ENCODE results near the gene P2RX2. TPM values are rescaled to one million over a fixed set of nuclear protein-coding genes. Genes with fewer than 3 reads are reported as not detected.
"Not testable (repeated sequence)": the region's sequence is repeated elsewhere in the genome, so short reads cannot be mapped to it uniquely, and the experiment has no call there.

P2RX2 gene
- total RNA-seq, 1 donor from 2014 or later, result not detected

DNA sequence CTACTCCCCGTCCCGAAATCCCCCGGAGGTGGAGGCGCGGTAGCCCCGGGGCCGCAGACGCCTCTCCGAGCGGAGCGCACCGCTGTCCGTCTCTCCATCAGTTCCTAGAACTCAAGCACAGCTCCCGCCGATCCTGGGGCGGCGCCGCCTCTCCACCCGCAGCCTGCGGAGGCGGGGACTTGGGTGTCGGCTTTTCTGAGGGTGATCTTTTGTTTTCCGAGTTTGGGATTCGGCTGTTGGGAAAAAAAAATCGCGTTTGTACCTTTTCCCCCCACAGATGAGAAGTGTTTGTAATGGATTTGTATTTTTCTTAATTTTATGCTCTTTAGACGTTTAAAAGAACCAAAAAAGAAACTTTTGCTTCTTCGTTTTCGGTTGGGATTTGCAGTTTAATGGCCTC, 34.8 kb upstream of the P2RX2 start:
- DNase-seq (ENCODE audit: low spot score), result no peak

GRCh38 chr12:132584429-132584828, 34.1 kb upstream of the P2RX2 start:
- DNase-seq (ENCODE audit: low spot score), result no peak

- no peak for DNase-seq (ENCODE audit: low spot score)
Measured at GRCh38 chr12:132585177-132585576, 33.4 kb upstream of the P2RX2 start.

GRCh38 chr12:132586929-132587328, 31.6 kb upstream of the P2RX2 start:
- DNase-seq (ENCODE audit: low spot score), result no peak

- no peak for DNase-seq (ENCODE audit: low spot score)
Measured at GRCh38 chr12:132587781-132588180, 30.8 kb upstream of the P2RX2 start.

- DNase-seq (ENCODE audit: low spot score), result no peak
Measured at GRCh38 chr12:132588319-132588718, 30.3 kb upstream of the P2RX2 start.

DNA sequence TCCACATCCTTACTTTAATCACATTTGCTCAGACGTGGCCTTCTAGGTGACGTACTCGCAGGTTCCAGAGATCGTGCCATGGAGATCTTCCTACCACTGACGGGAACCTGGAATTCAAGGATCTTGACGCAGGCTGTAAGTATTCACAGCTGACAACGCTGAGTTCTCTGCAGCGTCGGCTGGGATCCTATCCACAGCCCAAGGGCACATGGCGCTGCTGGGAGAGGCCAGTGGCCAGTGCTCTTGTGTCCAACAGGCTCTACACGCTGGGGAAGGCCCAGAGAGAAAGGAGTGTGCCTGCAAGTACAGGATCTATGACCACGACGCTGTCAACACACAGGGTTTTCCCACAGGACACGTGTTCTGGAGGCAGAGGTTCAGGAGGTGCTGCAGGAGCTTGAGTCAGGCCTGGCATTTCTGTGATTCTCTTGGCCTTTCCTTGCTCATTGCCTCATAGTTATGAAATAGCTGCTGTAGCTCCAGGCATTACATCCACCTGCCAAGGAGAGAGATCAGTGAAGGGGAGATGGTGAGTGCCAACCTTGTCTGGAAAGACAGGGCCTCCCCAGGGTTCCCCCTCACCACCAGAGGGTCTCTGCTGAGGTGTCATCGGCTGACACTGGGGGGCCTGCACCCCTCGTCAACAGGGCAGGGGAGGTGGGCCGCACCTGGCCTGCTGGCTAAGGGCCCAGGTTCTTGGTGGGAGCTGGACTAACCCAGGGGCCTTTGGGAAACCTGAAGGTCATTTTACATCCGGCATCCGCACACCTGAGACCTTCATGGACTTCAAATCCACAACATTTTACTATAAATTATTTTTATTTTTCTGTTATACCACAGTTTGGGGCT, 29.5 kb upstream of the P2RX2 start:
- no peak for DNase-seq (ENCODE audit: low spot score)

DNA sequence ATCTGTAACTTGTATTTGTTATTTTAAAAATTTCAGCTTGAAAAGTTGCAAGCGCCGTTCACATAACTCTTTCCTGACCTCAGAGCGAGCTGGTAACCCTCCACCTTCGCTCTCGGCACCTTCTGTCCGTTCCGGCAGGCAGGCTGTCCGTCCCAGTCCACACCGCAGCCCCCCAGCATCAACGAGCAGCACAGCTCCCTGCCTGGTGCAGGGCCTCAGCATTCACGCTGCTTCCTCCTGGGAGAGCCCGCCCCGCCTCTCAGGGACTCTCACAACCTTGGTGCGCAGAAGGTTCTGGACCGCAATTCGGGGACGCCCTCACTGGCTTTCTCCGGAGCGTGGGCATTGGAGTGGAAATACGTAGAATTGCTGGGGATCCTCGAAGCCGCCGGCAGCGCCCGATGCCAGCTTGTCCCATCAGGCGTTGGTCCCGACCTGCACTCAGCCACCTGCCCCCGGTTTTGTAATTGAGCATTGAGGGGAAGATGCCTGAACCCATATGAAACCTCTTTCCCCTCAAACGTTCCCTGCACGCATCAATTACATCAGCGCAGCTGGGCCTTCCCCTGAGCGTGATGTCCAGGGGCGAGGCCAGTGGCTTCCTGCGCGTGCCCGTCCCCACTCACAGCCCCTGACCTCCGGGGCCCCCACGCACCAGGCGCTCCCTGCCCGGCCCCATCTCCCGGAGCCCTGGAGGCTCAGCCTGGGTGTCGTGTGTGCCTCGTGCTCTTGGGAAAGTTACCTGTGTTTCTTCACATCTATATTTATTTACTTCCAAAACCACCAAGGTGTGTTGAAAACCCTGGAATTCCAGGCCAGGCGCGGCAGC, 27.3 kb upstream of the P2RX2 start:
- no peak for DNase-seq (ENCODE audit: low spot score)

DNA sequence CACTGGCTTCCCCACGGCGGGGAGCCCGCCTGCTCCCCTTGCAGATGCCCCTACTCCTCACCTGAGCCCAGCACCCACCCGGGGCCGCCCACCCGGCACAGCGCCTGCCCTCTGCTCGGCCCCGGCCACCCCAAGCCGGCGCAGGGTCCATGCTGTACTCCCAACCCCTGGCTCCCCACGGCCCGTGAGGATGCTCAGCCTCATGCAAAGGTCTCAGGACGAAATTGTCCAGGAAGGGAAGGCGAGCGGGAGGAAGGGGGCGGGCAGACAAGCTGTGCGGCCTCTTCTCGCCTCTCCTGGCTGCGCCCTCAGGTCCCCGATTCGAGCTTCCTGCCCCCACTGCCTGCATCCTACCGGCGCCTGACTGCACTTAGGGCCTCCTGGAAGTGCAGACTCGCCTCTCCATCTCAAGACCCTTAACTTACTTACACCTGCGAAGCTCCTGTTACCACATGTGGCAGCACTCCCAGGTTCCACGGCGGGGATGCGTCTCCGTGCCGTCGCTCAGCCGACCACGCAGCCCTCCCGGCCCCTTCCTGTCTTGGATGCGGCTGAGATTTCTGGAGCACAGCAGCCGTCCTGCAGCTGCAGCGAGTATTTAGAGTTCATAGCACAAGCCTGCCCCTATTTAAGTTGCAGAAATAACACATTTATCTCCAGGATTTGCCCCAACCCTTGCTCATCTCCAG, 26.1 kb upstream of the P2RX2 start:
- DNase-seq (ENCODE audit: low spot score), result no peak

- no peak for DNase-seq (ENCODE audit: low spot score)
Measured at GRCh38 chr12:132593071-132593470, 25.5 kb upstream of the P2RX2 start.

DNA sequence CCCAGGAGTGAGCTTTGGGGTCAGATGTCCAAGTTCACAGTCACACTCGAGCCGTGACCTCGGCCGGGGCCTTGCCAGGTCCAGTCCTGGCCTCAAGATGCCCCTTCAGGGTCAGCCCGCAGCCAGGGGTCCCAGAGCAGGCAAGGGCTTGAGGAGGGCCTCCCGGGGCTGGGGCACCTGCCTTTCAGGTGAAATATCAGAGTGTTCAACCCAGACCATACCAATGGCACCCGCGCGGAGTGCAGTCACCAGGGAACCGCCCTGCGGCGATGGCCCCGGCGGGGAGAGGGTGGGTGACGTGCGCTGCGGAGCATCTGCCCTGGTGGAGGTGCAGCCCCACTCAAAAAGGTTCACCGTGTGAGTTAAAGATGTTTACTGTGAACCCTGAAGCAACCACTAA, 25.1 kb upstream of the P2RX2 start:
- DNase-seq (ENCODE audit: low spot score), result no peak

DNA sequence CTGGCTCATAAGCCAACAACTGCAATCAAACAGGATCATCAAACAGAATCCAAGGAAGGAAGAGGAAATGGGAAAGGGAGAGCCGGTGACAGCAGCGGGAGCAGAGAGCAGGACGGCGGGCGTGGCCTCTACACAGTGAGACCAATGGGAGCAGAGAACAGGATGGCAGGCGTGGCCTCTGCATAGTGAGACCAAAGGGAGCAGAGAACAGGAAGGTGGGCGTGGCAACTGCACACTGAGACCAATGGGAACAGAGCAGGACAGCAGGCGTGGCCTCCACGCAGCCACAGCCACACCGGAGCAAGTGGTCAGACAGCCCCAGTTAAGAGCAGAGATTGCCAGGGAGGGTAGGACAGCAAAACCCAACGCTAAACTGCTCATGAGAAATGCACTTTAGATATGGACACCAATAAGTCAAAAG, 24.6 kb upstream of the P2RX2 start:
- peak; percentile 83 for DNase-seq (ENCODE audit: low spot score)

DNA sequence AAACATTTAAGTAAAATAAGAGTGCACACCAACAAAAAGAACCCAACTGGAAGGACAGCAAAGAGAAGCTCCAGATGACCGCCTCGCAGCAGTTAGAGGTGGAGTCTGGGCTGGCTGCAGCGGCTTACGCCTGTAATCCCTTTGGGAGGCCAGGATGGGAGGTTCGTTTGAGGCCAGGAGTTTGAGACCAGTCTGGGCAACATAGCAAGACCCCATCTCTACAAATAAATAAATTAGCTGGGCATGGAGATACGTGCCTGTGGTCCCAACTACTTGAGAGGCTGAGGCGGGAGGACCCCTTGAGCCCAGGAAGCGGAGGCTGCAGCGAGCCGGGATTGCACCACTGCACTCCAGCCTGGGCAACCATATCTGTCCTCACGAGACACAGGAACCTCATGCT, 23.4 kb upstream of the P2RX2 start:
- DNase-seq (ENCODE audit: low spot score), result no peak

- DNase-seq (ENCODE audit: low spot score), result peak; percentile 67
Measured at GRCh38 chr12:132596016-132596415, 22.6 kb upstream of the P2RX2 start.

GRCh38 chr12:132597333-132598316, 21.0 kb upstream of the P2RX2 start:
- DNase-seq (ENCODE audit: low spot score), result peak; percentile 45

DNA sequence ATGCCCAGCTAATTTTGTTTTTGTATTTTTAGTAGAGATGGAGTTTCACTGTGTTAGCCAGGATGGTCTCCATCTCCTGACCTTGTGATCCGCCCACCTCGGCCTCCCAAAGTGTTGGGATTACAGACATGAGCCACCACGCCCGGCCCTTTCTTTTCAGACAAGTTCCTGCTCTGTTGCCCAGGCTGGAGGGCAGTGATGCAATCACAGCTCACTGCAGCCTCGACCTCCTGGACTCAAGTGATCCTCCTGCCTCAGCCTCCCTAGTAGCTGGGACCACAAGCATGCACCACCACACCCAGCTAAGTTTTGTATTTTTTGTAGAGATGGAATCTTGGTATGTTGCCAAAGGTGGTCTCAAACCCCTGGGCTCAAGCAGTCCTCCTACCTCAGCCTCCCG, 19.1 kb upstream of the P2RX2 start:
- DNase-seq (ENCODE audit: low spot score), result not testable (repeated sequence)

- peak; percentile 79 for DNase-seq (ENCODE audit: low spot score)
Measured at GRCh38 chr12:132600048-132601032, 18.2 kb upstream of the P2RX2 start.

DNA sequence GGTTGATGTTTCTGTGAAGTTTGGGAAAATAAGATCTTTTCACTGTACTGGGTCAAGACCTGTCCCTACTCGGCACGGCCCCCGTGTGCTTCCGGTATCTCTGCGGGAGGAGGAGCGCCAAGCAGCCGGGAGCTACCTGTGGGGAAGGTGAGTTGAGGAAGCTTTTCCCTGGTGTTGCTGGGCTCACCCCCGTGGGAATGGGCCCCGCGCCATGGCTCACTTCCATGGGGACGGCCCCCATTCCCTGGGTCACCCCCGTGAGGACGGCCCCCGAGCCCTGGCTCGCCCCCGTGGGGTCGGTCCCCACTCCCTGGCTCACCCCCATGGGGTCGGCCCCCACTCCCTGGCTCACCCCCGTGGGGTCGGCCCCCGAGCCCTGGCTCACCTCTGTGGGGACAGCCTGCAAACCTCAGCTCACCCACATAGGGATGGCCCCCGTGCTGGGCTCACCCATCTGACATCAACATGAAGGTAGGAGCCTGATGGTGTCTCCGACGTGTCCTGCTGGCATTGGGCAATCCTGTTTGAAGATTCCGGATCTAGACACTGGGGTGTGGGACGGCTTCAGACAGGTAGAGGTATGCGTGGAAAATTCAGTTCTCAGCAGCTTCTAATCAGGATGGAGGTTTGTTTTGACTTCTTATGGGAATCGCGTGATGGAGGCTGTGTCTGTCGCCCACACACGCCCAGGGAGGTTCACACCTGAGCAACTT, 17.2 kb upstream of the P2RX2 start:
- no peak for DNase-seq (ENCODE audit: low spot score)

Data from umbilical cord (tissue), 2 donors.